ENCODE measurements around the gene TDG.

TDG gene

GRCh38 chr12:103969391-103969790, 3.7 kb downstream of the TDG start:
- no peak for DNase-seq (ENCODE audit: low spot score)
- ChIA-PET POLR2A (ENCODE audit: low non-redundant PET) (no interaction called here), CTCF (no interaction called here)
- TF ChIP-seq, protein P1, sequence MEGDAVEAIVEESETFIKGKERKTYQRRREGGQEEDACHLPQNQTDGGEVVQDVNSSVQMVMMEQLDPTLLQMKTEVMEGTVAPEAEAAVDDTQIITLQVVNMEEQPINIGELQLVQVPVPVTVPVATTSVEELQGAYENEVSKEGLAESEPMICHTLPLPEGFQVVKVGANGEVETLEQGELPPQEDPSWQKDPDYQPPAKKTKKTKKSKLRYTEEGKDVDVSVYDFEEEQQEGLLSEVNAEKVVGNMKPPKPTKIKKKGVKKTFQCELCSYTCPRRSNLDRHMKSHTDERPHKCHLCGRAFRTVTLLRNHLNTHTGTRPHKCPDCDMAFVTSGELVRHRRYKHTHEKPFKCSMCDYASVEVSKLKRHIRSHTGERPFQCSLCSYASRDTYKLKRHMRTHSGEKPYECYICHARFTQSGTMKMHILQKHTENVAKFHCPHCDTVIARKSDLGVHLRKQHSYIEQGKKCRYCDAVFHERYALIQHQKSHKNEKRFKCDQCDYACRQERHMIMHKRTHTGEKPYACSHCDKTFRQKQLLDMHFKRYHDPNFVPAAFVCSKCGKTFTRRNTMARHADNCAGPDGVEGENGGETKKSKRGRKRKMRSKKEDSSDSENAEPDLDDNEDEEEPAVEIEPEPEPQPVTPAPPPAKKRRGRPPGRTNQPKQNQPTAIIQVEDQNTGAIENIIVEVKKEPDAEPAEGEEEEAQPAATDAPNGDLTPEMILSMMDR (conservative IDR thresholded peaks at IDR 0.05; ENCODE audit: low read depth) = no peak
- no peak overlapping the region for H3K27ac ChIP-seq

DNA sequence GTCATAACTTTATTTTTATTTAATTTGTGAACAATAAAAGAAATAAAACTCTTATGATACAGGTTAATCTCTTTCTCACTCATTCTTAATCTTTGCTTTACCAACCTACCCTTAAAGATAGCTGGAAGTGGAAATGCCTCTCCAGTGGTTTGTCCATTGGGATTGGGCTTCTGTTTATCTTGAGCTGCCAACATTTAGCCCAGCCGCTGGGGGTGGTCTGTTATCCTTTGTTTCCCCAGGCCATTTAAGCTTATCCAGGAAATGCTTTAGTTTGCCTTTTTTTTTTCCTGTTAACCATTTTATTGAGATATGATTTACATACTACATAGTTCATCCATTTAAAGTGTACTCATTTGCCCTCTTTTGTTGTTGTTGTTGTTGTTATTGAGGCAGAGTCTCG, 8.2 kb downstream of the TDG start:
- ChIA-PET POLR2A (ENCODE audit: low non-redundant PET) (no interaction called here), CTCF (no interaction called here)
- H3K27ac ChIP-seq = no peak overlapping the region
- no peak for DNase-seq (ENCODE audit: low spot score)
- TF ChIP-seq, protein P1 (conservative IDR thresholded peaks at IDR 0.05; ENCODE audit: low read depth) = no peak

GRCh38 chr12:103975368-103975767, 9.7 kb downstream of the TDG start:
- CTCF ChIA-PET = no interaction called here
- H3K27ac ChIP-seq = no peak overlapping the region
- no peak for DNase-seq (ENCODE audit: low spot score)
- TF ChIP-seq, protein P1 (conservative IDR thresholded peaks at IDR 0.05; ENCODE audit: low read depth) = no peak
- POLR2A ChIA-PET (ENCODE audit: low non-redundant PET) = no interaction called here

DNA sequence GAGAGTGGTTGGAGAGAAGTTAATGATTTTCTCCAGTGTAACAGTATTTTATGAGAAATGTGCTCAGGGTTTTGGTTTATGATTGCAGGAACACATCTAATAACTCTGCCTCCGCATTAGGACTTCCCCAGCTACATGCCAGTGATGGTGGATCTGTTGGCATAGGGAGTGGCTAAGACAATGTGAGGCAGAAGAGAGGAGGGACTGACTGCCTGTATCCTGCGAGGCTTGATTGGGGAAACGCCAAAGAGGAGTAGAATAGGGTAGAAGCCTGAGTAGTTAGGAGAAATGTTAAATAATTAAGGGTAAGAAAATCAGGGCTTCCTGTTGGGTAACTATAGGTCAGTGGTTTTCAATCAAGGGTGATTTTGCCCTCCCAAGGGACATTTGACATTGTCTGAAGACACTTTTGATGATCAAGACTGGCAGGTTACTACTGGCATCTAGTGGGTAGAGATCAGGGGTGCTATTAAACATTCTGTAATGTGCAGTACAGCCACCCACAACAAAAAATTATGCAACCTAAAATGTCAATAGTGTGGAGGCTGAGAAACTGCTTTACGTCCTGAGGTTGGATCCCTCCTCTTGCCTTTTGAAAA, 12.8 kb downstream of the TDG start:
- no peak overlapping the region for H3K27ac ChIP-seq
- TF ChIP-seq, protein P1 (conservative IDR thresholded peaks at IDR 0.05; ENCODE audit: low read depth) = no peak
- no peak for DNase-seq (ENCODE audit: low spot score)
- CTCF ChIA-PET = no interaction called here
- POLR2A ChIA-PET (ENCODE audit: low non-redundant PET) = no interaction called here

DNA sequence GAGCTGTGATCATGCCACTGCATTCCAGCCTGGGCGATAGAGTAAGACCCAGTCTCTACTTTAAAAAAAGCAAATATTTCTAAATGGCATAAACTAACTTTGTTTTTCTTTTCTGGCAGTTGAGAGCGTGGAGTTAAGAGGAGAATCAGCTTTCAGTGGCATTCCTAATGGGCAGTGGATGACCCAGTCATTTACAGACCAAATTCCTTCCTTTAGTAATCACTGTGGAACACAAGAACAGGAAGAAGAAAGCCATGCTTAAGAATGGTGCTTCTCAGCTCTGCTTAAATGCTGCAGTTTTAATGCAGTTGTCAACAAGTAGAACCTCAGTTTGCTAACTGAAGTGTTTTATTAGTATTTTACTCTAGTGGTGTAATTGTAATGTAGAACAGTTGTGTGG, 21.2 kb downstream of the TDG start:
- ChIA-PET POLR2A (ENCODE audit: low non-redundant PET) (no interaction called here), CTCF (no interaction called here)
- TF ChIP-seq, protein P1 (conservative IDR thresholded peaks at IDR 0.05; ENCODE audit: low read depth) = no peak
- H3K27ac ChIP-seq = no peak overlapping the region
- no peak for DNase-seq (ENCODE audit: low spot score)

DNA sequence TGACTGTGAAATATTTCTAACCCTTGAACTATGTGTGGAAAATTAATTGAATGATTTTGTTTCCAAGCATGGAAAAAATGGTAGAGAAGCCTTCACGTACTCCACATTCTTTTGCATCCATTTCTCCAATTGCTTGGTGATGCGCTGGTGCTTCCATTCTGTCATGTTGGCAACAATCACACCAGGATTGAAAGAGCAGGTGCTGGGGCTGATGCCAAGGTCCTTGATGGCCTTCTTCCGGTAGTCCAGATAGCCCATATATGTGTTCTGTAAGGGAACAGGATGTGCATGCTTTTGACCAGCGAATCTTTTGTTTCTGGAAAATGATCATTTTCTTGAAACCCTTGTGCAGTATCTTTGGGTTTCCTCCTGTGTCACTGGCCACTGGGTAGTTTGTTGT, 28.6 kb downstream of the TDG start:
- no peak overlapping the region for H3K27ac ChIP-seq
- POLR2A ChIA-PET (ENCODE audit: low non-redundant PET) = no interaction called here
- TF ChIP-seq, protein P1 (conservative IDR thresholded peaks at IDR 0.05; ENCODE audit: low read depth) = no peak
- no peak for DNase-seq (ENCODE audit: low spot score)
- CTCF ChIA-PET = no interaction called here

- TF ChIP-seq, protein P1 (conservative IDR thresholded peaks at IDR 0.05; ENCODE audit: low read depth) = no peak
- DNase-seq (ENCODE audit: low spot score) = no peak
- CTCF ChIA-PET = no interaction called here
- no peak overlapping the region for H3K27ac ChIP-seq
- POLR2A ChIA-PET (ENCODE audit: low non-redundant PET) = no interaction called here
These were observed 30.9 kb downstream of the TDG start for GRCh38 chr12:103996595-103996994.
